Astrocyte (in vitro differentiated cells and primary cell): ENCODE results near the gene NUP205. TPM values are rescaled to one million over a fixed set of nuclear protein-coding genes. Genes with fewer than 3 reads are reported as not detected.

Experiments used
- DNase-seq: peaks from one replicate; pipeline ENCODE4 v3.0.0-alpha.2; 2010; ENCODE audit warnings: low read depth
- FAIRE-seq: peaks from 2 replicates; lab custom pipeline; 2011; peaks lifted over from hg19 to GRCh38; lab: Jason Lieb, UNC
- H2AFZ ChIP-seq: 2 replicates; pipeline ENCODE4 v1.6.0; 2012; ENCODE audit warnings: low read depth, low read length, inconsistent platforms
- H3K27ac ChIP-seq: 2 replicates; pipeline ENCODE4 v1.5.1; 2011; ENCODE audit warnings: low read depth, low read length, inconsistent platforms
- H3K27me3 ChIP-seq: 2 replicates; pipeline ENCODE4 v1.6.0; 2011; ENCODE audit warnings: low read length, inconsistent platforms; ENCODE audit not compliant: insufficient read depth
- H3K36me3 ChIP-seq: 2 replicates; pipeline ENCODE4 v1.5.1; 2011; ENCODE audit warnings: low read length, inconsistent platforms; ENCODE audit not compliant: insufficient read depth
- H3K4me1 ChIP-seq: 2 replicates; pipeline ENCODE4 v1.5.1; 2011; ENCODE audit warnings: low read length, inconsistent platforms; ENCODE audit not compliant: insufficient read depth
- H3K4me2 ChIP-seq: 2 replicates; pipeline ENCODE4 v1.6.0; 2012; ENCODE audit warnings: low read length, inconsistent platforms
- H3K4me3 ChIP-seq: 2 replicates; pipeline ENCODE4 v1.5.1; 2011; ENCODE audit warnings: low read depth, mild to moderate bottlenecking, low read length, inconsistent platforms; ENCODE audit not compliant: insufficient read depth
- H3K79me2 ChIP-seq: 2 replicates; pipeline ENCODE4 v1.6.0; 2012; ENCODE audit warnings: mild to moderate bottlenecking, low read length, inconsistent platforms; ENCODE audit not compliant: insufficient read depth
- H3K9ac ChIP-seq: 2 replicates; pipeline ENCODE4 v1.6.0; 2012; ENCODE audit warnings: mild to moderate bottlenecking, low read length, inconsistent platforms
- H3K9me3 ChIP-seq: 2 replicates; pipeline ENCODE4 v1.5.1; 2012; ENCODE audit warnings: low read depth, mild to moderate bottlenecking, low read length, inconsistent platforms; ENCODE audit not compliant: insufficient read depth
- H4K20me1 ChIP-seq: 2 replicates; pipeline ENCODE4 v1.6.0; 2012; ENCODE audit warnings: low read length, inconsistent platforms; ENCODE audit not compliant: insufficient read depth
- H3K27ac Mint-ChIP-seq: one replicate; pipeline ENCODE4 v1.8.0; 2021; ENCODE audit warnings: mild to moderate bottlenecking, mixed read lengths; ENCODE audit not compliant: unreplicated experiment
- H3K27me3 Mint-ChIP-seq: one replicate; pipeline ENCODE4 v1.8.0; 2021; ENCODE audit warnings: low read depth, mixed read lengths; ENCODE audit not compliant: unreplicated experiment
- H3K36me3 Mint-ChIP-seq: one replicate; pipeline ENCODE4 v1.8.0; 2021; ENCODE audit warnings: low read depth, mixed read lengths; ENCODE audit not compliant: unreplicated experiment
- H3K4me1 Mint-ChIP-seq: one replicate; pipeline ENCODE4 v1.8.0; 2021; ENCODE audit warnings: low read depth, mixed read lengths; ENCODE audit not compliant: unreplicated experiment
- H3K4me3 Mint-ChIP-seq: one replicate; pipeline ENCODE4 v1.8.0; 2021; ENCODE audit warnings: mild to moderate bottlenecking, moderate library complexity, mixed read lengths; ENCODE audit not compliant: unreplicated experiment
- H3K9me3 Mint-ChIP-seq: one replicate; pipeline ENCODE4 v1.8.0; 2021; ENCODE audit warnings: mild to moderate bottlenecking, mixed read lengths; ENCODE audit not compliant: unreplicated experiment
- EZH2 ChIP-seq: IDR thresholded peaks from 2 replicates; pipeline ENCODE4 v1.6.1; 2012; ENCODE audit warnings: mild to moderate bottlenecking, low read length, inconsistent platforms; ENCODE audit not compliant: insufficient read depth
- total RNA-seq: library from RNA; stranded (reverse); gene quantifications from 2 replicates; pipeline ENCODE4 v1.2.1, GENCODE V29; 2021
- TF ChIP-seq, protein P1 (sequence below): IDR thresholded peaks from 2 replicates; pipeline ENCODE4 v1.5.1; 2011; ENCODE audit warnings: low read depth, mild to moderate bottlenecking, inconsistent platforms, low read length, moderate library complexity; ENCODE audit not compliant: insufficient read depth

Gene NUP205
- total RNA-seq, 1 donor from 2014 or later, result 50.5 TPM

- Histone ChIP-seq H3K9ac (no peak overlapping the region), H3K4me2 (peak overlapping the region; percentile 16), H4K20me1 (no peaks in the 10 kb centered on the region), H3K36me3 (no peaks in the 10 kb centered on the region), H3K4me1 (peaks cover 26% of the 10 kb centered on the region), H2AFZ (no peak overlapping the region), H3K27me3 (no peaks in the 10 kb centered on the region), H3K4me3 (no peak overlapping the region), H3K27ac (no peak overlapping the region), H3K9me3 (no peaks in the 10 kb centered on the region), H3K79me2 (no peaks in the 10 kb centered on the region)
- Mint-ChIP-seq H3K36me3 (peaks cover 15% of the 10 kb centered on the region), H3K4me3 (no peak overlapping the region), H3K9me3 (no peaks in the 10 kb centered on the region), H3K4me1 (peaks cover 32% of the 10 kb centered on the region), H3K27me3 (no peaks in the 10 kb centered on the region), H3K27ac (peak overlapping the region; percentile 94)
- DNase-seq, result peak; percentile 31
- no peak for FAIRE-seq
- TF ChIP-seq, protein P1, sequence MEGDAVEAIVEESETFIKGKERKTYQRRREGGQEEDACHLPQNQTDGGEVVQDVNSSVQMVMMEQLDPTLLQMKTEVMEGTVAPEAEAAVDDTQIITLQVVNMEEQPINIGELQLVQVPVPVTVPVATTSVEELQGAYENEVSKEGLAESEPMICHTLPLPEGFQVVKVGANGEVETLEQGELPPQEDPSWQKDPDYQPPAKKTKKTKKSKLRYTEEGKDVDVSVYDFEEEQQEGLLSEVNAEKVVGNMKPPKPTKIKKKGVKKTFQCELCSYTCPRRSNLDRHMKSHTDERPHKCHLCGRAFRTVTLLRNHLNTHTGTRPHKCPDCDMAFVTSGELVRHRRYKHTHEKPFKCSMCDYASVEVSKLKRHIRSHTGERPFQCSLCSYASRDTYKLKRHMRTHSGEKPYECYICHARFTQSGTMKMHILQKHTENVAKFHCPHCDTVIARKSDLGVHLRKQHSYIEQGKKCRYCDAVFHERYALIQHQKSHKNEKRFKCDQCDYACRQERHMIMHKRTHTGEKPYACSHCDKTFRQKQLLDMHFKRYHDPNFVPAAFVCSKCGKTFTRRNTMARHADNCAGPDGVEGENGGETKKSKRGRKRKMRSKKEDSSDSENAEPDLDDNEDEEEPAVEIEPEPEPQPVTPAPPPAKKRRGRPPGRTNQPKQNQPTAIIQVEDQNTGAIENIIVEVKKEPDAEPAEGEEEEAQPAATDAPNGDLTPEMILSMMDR, result no peak
- no peak for TF ChIP-seq EZH2
Observed at GRCh38 chr7:135685306-135686084, 127.8 kb downstream of the NUP205 start.

DNA sequence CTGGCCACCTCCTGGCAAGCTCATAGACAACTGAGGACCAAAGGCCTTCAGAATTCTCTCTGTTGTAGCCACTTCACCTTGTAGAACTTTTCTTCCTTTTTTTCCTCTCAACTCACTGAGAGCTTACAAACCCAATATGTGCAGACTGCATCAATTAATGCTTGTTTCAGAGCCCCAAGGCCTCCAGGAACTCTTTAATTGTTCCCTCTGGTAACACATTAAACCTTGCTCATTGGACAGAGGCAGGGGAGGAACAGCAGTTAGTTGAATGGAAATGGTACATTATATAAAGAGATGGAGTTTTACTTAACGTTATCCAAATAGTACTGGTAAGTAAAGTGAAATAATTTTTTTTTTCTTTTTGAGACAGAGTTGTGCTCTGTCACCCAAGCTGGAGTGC, 129.7 kb downstream of the NUP205 start:
- peaks cover 35% of the 10 kb centered on the region for H3K4me1 ChIP-seq
- no peaks in the 10 kb centered on the region for H3K36me3 ChIP-seq
- H4K20me1 ChIP-seq, result no peaks in the 10 kb centered on the region
- TF ChIP-seq, protein P1, result no peak
- TF ChIP-seq EZH2, result no peak
- Mint-ChIP-seq H3K36me3 (peaks cover 12% of the 10 kb centered on the region), H3K9me3 (no peaks in the 10 kb centered on the region), H3K27ac (no peak overlapping the region), H3K4me3 (no peak overlapping the region), H3K27me3 (no peaks in the 10 kb centered on the region), H3K4me1 (peaks cover 48% of the 10 kb centered on the region)
- no peaks in the 10 kb centered on the region for H3K27me3 ChIP-seq
- no peak overlapping the region for H3K27ac ChIP-seq
- DNase-seq (no peak), FAIRE-seq (no peak)
- no peak overlapping the region for H3K9ac ChIP-seq
- H3K79me2 ChIP-seq, result no peaks in the 10 kb centered on the region
- H3K4me3 ChIP-seq, result no peak overlapping the region
- H3K9me3 ChIP-seq, result no peaks in the 10 kb centered on the region
- no peak overlapping the region for H3K4me2 ChIP-seq
- H2AFZ ChIP-seq, result no peak overlapping the region

- no peaks in the 10 kb centered on the region for H3K36me3 ChIP-seq
- peak overlapping the region; percentile 4 for H3K4me2 ChIP-seq
- no peak overlapping the region for H3K9ac ChIP-seq
- H3K9me3 ChIP-seq, result no peaks in the 10 kb centered on the region
- no peaks in the 10 kb centered on the region for H3K79me2 ChIP-seq
- no peak for TF ChIP-seq EZH2
- TF ChIP-seq, protein P1, result no peak
- FAIRE-seq (no peak), DNase-seq (peak; percentile 84)
- Mint-ChIP-seq H3K9me3 (no peaks in the 10 kb centered on the region), H3K27me3 (no peaks in the 10 kb centered on the region), H3K4me1 (peaks cover 32% of the 10 kb centered on the region), H3K36me3 (peaks cover 12% of the 10 kb centered on the region), H3K27ac (peak overlapping the region; percentile 55), H3K4me3 (no peak overlapping the region)
- no peak overlapping the region for H2AFZ ChIP-seq
- no peaks in the 10 kb centered on the region for H3K27me3 ChIP-seq
- peak overlapping the region; percentile 27 for H3K27ac ChIP-seq
- no peak overlapping the region for H3K4me3 ChIP-seq
- H3K4me1 ChIP-seq, result peaks cover 14% of the 10 kb centered on the region
- H4K20me1 ChIP-seq, result no peaks in the 10 kb centered on the region
Observed at GRCh38 chr7:135690566-135690965, 132.8 kb downstream of the NUP205 start.
